Measurements from ENCODE around the gene MSMB.
"Not testable (repeated sequence)": the region's sequence is repeated elsewhere in the genome, so short reads cannot be mapped to it uniquely, and the experiment has no call there.

MSMB gene

GRCh38 chr10:46018453-46019176, 27.5 kb downstream of the MSMB start:
- in situ Hi-C loops (cut with MboI; ENCODE audit: low pct_unique_long_range_greater_than_20kb, low sequenced_read_pairs) = no loop called here
- DNase-seq = peak; percentile 35

- in situ Hi-C loops (cut with MboI; ENCODE audit: low pct_unique_long_range_greater_than_20kb, low sequenced_read_pairs) = no loop called here
- DNase-seq = no peak
Measured at GRCh38 chr10:46017733-46018132, 28.3 kb downstream of the MSMB start.

- DNase-seq = no peak
- in situ Hi-C loops (cut with MboI; ENCODE audit: low pct_unique_long_range_greater_than_20kb, low sequenced_read_pairs) = no loop called here
Measured at GRCh38 chr10:46016811-46017210, 29.3 kb downstream of the MSMB start.

GRCh38 chr10:46016190-46016589, 29.9 kb downstream of the MSMB start:
- DNase-seq = no peak
- in situ Hi-C loops (cut with MboI; ENCODE audit: low pct_unique_long_range_greater_than_20kb, low sequenced_read_pairs) = no loop called here

- DNase-seq = no peak
- in situ Hi-C loops (cut with MboI; ENCODE audit: low pct_unique_long_range_greater_than_20kb, low sequenced_read_pairs) = no loop called here
Measured at GRCh38 chr10:46014683-46015405, 31.2 kb downstream of the MSMB start.

GRCh38 chr10:46014206-46014605, 31.9 kb downstream of the MSMB start:
- DNase-seq = no peak
- in situ Hi-C loops (cut with MboI; ENCODE audit: low pct_unique_long_range_greater_than_20kb, low sequenced_read_pairs) = no loop called here

- in situ Hi-C loops (cut with MboI; ENCODE audit: low pct_unique_long_range_greater_than_20kb, low sequenced_read_pairs) = no loop called here
- no peak for DNase-seq
Measured at GRCh38 chr10:46012746-46013145, 33.3 kb downstream of the MSMB start.

- no peak for DNase-seq
- in situ Hi-C loops (cut with MboI; ENCODE audit: low pct_unique_long_range_greater_than_20kb, low sequenced_read_pairs) = no loop called here
Measured at GRCh38 chr10:46006219-46006618, 39.9 kb downstream of the MSMB start.

- no peak for DNase-seq
- in situ Hi-C loops (cut with MboI; ENCODE audit: low pct_unique_long_range_greater_than_20kb, low sequenced_read_pairs) = no loop called here
Measured at GRCh38 chr10:46005383-46005782, 40.7 kb downstream of the MSMB start.

- DNase-seq = no peak
- in situ Hi-C loops (cut with MboI; ENCODE audit: low pct_unique_long_range_greater_than_20kb, low sequenced_read_pairs) = no loop called here
Measured at GRCh38 chr10:46004963-46005362, 41.1 kb downstream of the MSMB start.

- in situ Hi-C loops (cut with MboI; ENCODE audit: low pct_unique_long_range_greater_than_20kb, low sequenced_read_pairs) = no loop called here
- no peak for DNase-seq
Measured at GRCh38 chr10:46002916-46003693, 43.0 kb downstream of the MSMB start.

- in situ Hi-C loops (cut with MboI; ENCODE audit: low pct_unique_long_range_greater_than_20kb, low sequenced_read_pairs) = not testable (repeated sequence)
Measured at GRCh38 chr10:46002189-46002687, 43.8 kb downstream of the MSMB start.

GRCh38 chr10:46001187-46001756, 44.8 kb downstream of the MSMB start:
- in situ Hi-C loops (cut with MboI; ENCODE audit: low pct_unique_long_range_greater_than_20kb, low sequenced_read_pairs) = no loop called here
- no peak for DNase-seq

More at GRCh38 chr10:46002189-46002687, 43.8 kb downstream of the MSMB start:
- DNase-seq = not testable (repeated sequence)

- in situ Hi-C loops (cut with MboI; ENCODE audit: low pct_unique_long_range_greater_than_20kb, low sequenced_read_pairs) = no loop called here
- no peak for DNase-seq
Measured at GRCh38 chr10:46000538-46000937, 45.5 kb downstream of the MSMB start.

- in situ Hi-C loops (cut with MboI; ENCODE audit: low pct_unique_long_range_greater_than_20kb, low sequenced_read_pairs); DNase-seq: not testable (repeated sequence)
Measured at GRCh38 chr10:45999955-46000354, 46.1 kb downstream of the MSMB start.

- in situ Hi-C loops (cut with MboI; ENCODE audit: low pct_unique_long_range_greater_than_20kb, low sequenced_read_pairs) = no loop called here
- no peak for DNase-seq
Measured at GRCh38 chr10:45997994-45998763, 47.9 kb downstream of the MSMB start.

- DNase-seq = no peak
- in situ Hi-C loops (cut with MboI; ENCODE audit: low pct_unique_long_range_greater_than_20kb, low sequenced_read_pairs) = no loop called here
Measured at GRCh38 chr10:45997557-45997956, 48.5 kb downstream of the MSMB start.

- in situ Hi-C loops (cut with MboI; ENCODE audit: low pct_unique_long_range_greater_than_20kb, low sequenced_read_pairs); DNase-seq: not testable (repeated sequence)
Measured at GRCh38 chr10:45985590-45985989, 60.5 kb downstream of the MSMB start.

GRCh38 chr10:45984473-45984872, 61.6 kb downstream of the MSMB start:
- in situ Hi-C loops (cut with MboI; ENCODE audit: low pct_unique_long_range_greater_than_20kb, low sequenced_read_pairs); DNase-seq: not testable (repeated sequence)

Data from KBM-7 (cell line).